NB4 (cell line): ENCODE data around the gene EXOC7.

Experiments
- CTCF ChIP-seq: IDR thresholded peaks from one replicate; pipeline ENCODE4 v1.5.1; 2012; ENCODE audit warnings: low read depth, low read length
- MAX ChIP-seq: IDR thresholded peaks from 2 replicates; pipeline ENCODE4 v1.6.1; 2011; ENCODE audit warnings: low read depth, low read length
- POLR2A ChIP-seq: IDR thresholded peaks from 2 replicates; pipeline ENCODE4 v1.6.1; 2011; ENCODE audit warnings: mild to moderate bottlenecking; ENCODE audit not compliant: insufficient read length; ENCODE audit errors: extremely low read depth

GRCh38 chr17:76119409-76120371 is 16.1 kb upstream of the EXOC7 start:
- TF ChIP-seq CTCF = no peak
- no peak for TF ChIP-seq POLR2A
- TF ChIP-seq MAX = no peak
